ENCODE results near the gene TUBB. TPM values are rescaled to one million over a fixed set of nuclear protein-coding genes. Genes with fewer than 3 reads are reported as not detected.

The TUBB gene
- total RNA-seq (2021; ENCODE audit: unreplicated experiment), result 853 TPM
- 1,083 TPM for polyA plus RNA-seq (2012; ENCODE audit: insufficient read length)
- percentile 99 among the genes with signal in this experiment for Bru-seq, nascent RNA
- BruChase-seq, experiment 1, labeled RNA remaining after a 2-hour chase, result percentile 100 among the genes with signal in this experiment
- percentile 100 among the genes with signal in this experiment for BruChase-seq, experiment 2, labeled RNA remaining after a 6-hour chase
- long read RNA-seq, transcript TUBB-205 (4 exons, 2,670 nt), result major isoform, 2,047 of 2,756 reads
- long read RNA-seq, transcript TUBB-206 (4 exons, 2,632 nt), result minor isoform, 34 of 2,756 reads
- long read RNA-seq, partial matches to known transcripts, result 36 of 2,756 reads
- long read RNA-seq, other reads (novel, unspliced or antisense), result 638 of 2,756 reads

DNA sequence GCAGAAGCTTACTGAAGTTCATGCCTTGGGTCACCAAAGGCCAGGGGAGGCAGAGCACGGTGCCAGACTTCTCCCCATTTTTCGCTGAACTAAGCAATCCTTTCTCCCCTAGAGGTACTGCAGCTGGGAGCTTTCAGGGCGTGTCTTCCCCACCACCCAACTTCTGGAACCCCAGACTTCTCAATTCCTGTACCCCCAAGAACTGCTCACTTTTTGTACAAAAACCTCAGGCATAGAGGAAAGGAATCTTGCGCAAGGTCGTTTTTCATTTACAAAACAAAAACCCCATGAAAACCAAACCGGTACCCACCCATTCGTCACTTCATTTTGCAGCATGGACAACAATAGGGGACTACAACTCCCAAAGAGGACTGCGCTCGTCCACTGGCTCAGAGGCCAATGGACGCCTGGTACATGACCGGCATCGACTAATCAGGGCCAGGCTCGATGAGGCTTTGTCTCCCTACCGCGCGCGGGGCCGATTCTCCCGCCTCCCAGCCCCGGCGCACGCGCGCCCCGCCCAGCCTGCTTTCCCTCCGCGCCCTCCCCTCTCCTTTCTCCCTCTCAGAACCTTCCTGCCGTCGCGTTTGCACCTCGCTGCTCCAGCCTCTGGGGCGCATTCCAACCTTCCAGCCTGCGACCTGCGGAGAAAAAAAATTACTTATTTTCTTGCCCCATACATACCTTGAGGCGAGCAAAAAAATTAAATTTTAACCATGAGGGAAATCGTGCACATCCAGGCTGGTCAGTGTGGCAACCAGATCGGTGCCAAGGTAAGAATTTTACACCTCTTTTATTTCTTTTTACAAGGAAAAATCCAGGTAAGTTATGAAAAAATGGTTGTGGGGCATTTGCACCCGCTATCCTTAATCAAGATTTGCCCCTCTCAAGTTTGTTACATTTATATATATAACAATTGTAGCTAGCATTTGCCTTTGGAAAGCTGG is at the start of gene TUBB:
TSS of gene TUBB (plus strand) at position 562 of the 947 bp plus-strand sequence. CDS start at position 717, 155 bp downstream.
- ChIA-PET CTCF (no interaction called here), POLR2A (interaction anchor here (0.6 to 0.7 kb wide), 5 partner anchors 31 to 1015 kb away, joined by 3 to 9 read pairs (median 3); no protein-coding TSS in a partner anchor)
- ATAC-seq (peak; percentile 80), DNase-seq (ENCODE audit: low read depth, low spot score) (peak; percentile 87)
- intact Hi-C loops (cut with micrococcal nuclease; ENCODE audit: unreplicated experiment) (no loop called here), in situ Hi-C loops (cut with HindIII; ENCODE audit: low pct_unique_long_range_greater_than_20kb, low sequenced_read_pairs) (no loop called here)
- H3K27me3 ChIP-seq (ENCODE audit: control insufficient read depth, insufficient read depth, low read length), result no peaks in the 10 kb centered on the region
- BruUV-seq (replicated peaks), result no TSS peak
- H3K27ac ChIP-seq (ENCODE audit: low read length), result peak within 1 kb of the TSS; percentile 100
- H3K9me3 ChIP-seq (ENCODE audit: control insufficient read depth, insufficient read depth, low read depth, low read length), result no peaks in the 10 kb centered on the region
- 0 out of 4 replicates have a peak, but pooled peaks of 1 of the 2 experiments have one; percentile 23 for TF ChIP-seq REST (IDR thresholded peaks at IDR 0.05; ENCODE audit: insufficient read depth in 1 of 2, low read depth in 2 of 2, low read length in 1 of 2)
- TF ChIP-seq POLR2AphosphoS5 (IDR thresholded peaks at IDR 0.05; ENCODE audit: low read depth, low read length), result peak; percentile 94
- TF ChIP-seq TCF7L2 (IDR thresholded peaks at IDR 0.05; ENCODE audit: low read depth, low read length), result no peak
- TF ChIP-seq, protein P1, sequence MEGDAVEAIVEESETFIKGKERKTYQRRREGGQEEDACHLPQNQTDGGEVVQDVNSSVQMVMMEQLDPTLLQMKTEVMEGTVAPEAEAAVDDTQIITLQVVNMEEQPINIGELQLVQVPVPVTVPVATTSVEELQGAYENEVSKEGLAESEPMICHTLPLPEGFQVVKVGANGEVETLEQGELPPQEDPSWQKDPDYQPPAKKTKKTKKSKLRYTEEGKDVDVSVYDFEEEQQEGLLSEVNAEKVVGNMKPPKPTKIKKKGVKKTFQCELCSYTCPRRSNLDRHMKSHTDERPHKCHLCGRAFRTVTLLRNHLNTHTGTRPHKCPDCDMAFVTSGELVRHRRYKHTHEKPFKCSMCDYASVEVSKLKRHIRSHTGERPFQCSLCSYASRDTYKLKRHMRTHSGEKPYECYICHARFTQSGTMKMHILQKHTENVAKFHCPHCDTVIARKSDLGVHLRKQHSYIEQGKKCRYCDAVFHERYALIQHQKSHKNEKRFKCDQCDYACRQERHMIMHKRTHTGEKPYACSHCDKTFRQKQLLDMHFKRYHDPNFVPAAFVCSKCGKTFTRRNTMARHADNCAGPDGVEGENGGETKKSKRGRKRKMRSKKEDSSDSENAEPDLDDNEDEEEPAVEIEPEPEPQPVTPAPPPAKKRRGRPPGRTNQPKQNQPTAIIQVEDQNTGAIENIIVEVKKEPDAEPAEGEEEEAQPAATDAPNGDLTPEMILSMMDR (IDR thresholded peaks at IDR 0.05), result no peak
- 0 out of 2 replicates have a peak, but pooled peaks have one; percentile 10 for TF ChIP-seq SIN3A (IDR thresholded peaks at IDR 0.05; ENCODE audit: borderline replicate concordance, insufficient read depth, low read depth, low read length)
- H3K4me1 ChIP-seq (ENCODE audit: control insufficient read depth, insufficient read depth, low read length), result peaks cover 35% of the 10 kb centered on the region
- H3K4me3 ChIP-seq (ENCODE audit: low read depth in 2 of 2, low read length in 2 of 2), result peak within 1 kb of the TSS; percentile 88 to 100
- peaks cover 32% of the 10 kb centered on the region for H3K36me3 ChIP-seq (ENCODE audit: control insufficient read depth, insufficient read depth, low read length)

- TSS peak; percentile 60 for BruUV-seq (replicated peaks)
- DNase-seq (ENCODE audit: low read depth, low spot score), result no peak
- no peak for ATAC-seq
- peaks cover 7% of the 10 kb centered on the region; the same call in 1 of the 2 replicates for H3K36me3 ChIP-seq (ENCODE audit: control insufficient read depth, insufficient read depth, low read length)
- no peaks in the 10 kb centered on the region for H3K27me3 ChIP-seq (ENCODE audit: control insufficient read depth, insufficient read depth, low read length)
- H3K27ac ChIP-seq (ENCODE audit: low read length), result no peak overlapping the region
- in situ Hi-C loops (cut with HindIII; ENCODE audit: low pct_unique_long_range_greater_than_20kb, low sequenced_read_pairs) (no loop called here), intact Hi-C loops (cut with micrococcal nuclease; ENCODE audit: unreplicated experiment) (no loop called here)
- ChIA-PET CTCF (no interaction called here), POLR2A (no interaction called here)
- no peak overlapping the region; a peak in 1 of 4 replicates for H3K4me3 ChIP-seq (ENCODE audit: low read depth in 2 of 2, low read length in 2 of 2)
- TF ChIP-seq SIN3A (IDR thresholded peaks at IDR 0.05; ENCODE audit: borderline replicate concordance, insufficient read depth, low read depth, low read length) (no peak), REST (IDR thresholded peaks at IDR 0.05; ENCODE audit: insufficient read depth in 1 of 2, low read depth in 2 of 2, low read length in 1 of 2) (no peak), POLR2AphosphoS5 (IDR thresholded peaks at IDR 0.05; ENCODE audit: low read depth, low read length) (no peak), TCF7L2 (IDR thresholded peaks at IDR 0.05; ENCODE audit: low read depth, low read length) (no peak)
- TF ChIP-seq, protein P1 (IDR thresholded peaks at IDR 0.05), result no peak
- no peaks in the 10 kb centered on the region for H3K9me3 ChIP-seq (ENCODE audit: control insufficient read depth, insufficient read depth, low read depth, low read length)
- no peaks in the 10 kb centered on the region for H3K4me1 ChIP-seq (ENCODE audit: control insufficient read depth, insufficient read depth, low read length)
Measured at GRCh38 chr6:30670760-30671527, 49.2 kb upstream of the TUBB start.

Measured in Panc1 (cell line).